Urinary bladder (tissue), 4 donors: ENCODE data around the gene FCHSD1. TPM values are rescaled to one million over a fixed set of nuclear protein-coding genes. Genes with fewer than 3 reads are reported as not detected.

Experiments used
- DNase-seq: peaks from one replicate; pipeline ENCODE4 v3.0.0-alpha.2; 2015; ENCODE audit errors: extremely low spot score
- H3K27ac ChIP-seq: one replicate; pipeline ENCODE4 v1.5.1; 2013; ENCODE audit warnings: low read depth, mild to moderate bottlenecking, moderate library complexity
- H3K36me3 ChIP-seq: one replicate; pipeline ENCODE4 v1.6.1; 2013; ENCODE audit warnings: mild to moderate bottlenecking, moderate library complexity; ENCODE audit not compliant: insufficient read depth
- H3K4me1 ChIP-seq: one replicate; pipeline ENCODE4 v1.6.1; 2013; ENCODE audit warnings: mild to moderate bottlenecking, moderate library complexity; ENCODE audit not compliant: insufficient read depth
- H3K4me3 ChIP-seq: one replicate; pipeline ENCODE4 v1.5.1; 2013; ENCODE audit warnings: low read depth, low read length
- WGBS: extraction: QIAGEN DNeasy Blood & Tissue Kit; methylation state at CpG from one replicate; pipeline ENCODE4 v1.1.7; 2013; 5-methylcytosine and 5-hydroxymethylcytosine counted together
- polyA plus RNA-seq: library from polyadenylated mRNA; stranded (reverse); fragments of 200-250 nt; gene quantifications from one replicate; pipeline ENCODE4 v1.2.3, GENCODE V29; 2013
- total RNA-seq: library from RNA; depleted of rRNA; stranded (reverse); fragments of >200 nt; gene quantifications from one replicate; pipeline ENCODE4 v1.2.3, GENCODE V29; 2014
- donor health status: healthy with polysubstance abuse.
- donor health status: healthy.

FCHSD1 gene
- total and polyA plus RNA-seq, 2 donors: 14.4 to 15.6 TPM

DNA sequence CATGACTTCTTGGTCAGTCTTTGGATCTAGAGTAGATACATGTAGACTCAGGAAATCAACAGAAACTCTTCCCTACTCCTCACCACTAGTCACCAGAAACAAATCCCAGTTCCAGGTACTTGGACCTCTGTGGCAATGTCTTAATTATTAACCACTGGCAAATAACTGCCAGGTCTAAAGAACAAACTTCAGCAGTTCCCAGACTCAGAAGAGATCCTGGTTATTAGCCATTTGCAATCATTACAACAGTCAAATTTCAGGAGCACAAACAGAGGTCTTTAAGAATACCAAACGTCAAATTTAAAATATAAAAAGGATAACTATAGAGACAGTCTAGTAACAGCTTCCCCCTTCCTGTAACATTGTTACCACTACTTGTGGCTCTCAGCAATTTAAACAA lies 42.7 kb downstream of the FCHSD1 start:
- WGBS: 78% methylated on average over 1 of the region's 1 CpG
- DNase-seq: no peak
- H3K27ac ChIP-seq: no peak overlapping the region
- H3K4me1 ChIP-seq: no peaks in the 10 kb centered on the region
- H3K4me3 ChIP-seq: no peak overlapping the region
- no peaks in the 10 kb centered on the region for H3K36me3 ChIP-seq

- Histone ChIP-seq H3K4me3 (no peak overlapping the region), H3K36me3 (no peaks in the 10 kb centered on the region), H3K4me1 (no peaks in the 10 kb centered on the region), H3K27ac (no peak overlapping the region)
- no peak for DNase-seq
- WGBS: 74% methylated on average over 2 of the region's 2 CpGs
Measured at GRCh38 chr5:141608046-141608445, 43.2 kb downstream of the FCHSD1 start.

DNA sequence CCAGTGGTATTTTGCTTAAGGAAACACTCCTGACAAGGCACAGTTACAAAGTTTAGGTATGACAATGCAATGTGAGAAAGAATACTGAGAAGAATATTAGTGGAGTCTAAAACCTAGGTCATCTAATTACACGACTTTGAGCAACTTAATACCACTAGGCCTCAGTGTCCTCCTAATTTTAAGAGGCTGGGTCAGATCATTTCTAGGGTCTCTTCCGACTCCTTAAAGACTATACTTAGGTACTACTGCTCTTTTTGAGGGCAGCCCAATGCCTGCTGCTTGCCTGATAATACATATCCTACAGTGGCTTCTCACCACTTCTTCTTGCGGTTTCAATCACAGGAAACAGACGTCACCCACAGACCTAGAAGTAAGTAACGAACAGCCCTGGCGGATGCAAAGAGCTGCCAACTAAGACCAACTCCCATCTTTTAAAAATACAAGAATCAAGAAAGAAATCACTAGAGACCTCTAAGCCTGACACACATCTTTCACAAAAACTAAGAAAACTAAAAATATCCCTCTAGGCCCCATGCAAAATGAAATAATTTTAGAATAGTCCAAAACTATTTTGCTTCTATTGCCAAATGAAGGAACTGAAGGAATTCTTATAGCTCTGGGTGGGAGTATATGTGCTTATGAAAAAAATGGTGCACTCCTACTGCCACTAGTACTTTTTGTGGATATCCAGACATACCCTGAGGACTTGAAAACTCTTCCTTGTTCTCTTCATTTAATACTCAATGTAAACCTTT lies 45.5 kb downstream of the FCHSD1 start:
- no peak overlapping the region for H3K4me3 ChIP-seq
- 66% methylated on average over 6 of the region's 6 CpGs for WGBS
- DNase-seq: no peak

GRCh38 chr5:141603923-141604717 lies 47.1 kb downstream of the FCHSD1 start:
- DNase-seq: peak; percentile 23
- H3K4me1 ChIP-seq: no peaks in the 10 kb centered on the region
- WGBS: 57% methylated on average over 6 of the region's 6 CpGs
- no peak overlapping the region for H3K4me3 ChIP-seq
- H3K36me3 ChIP-seq: no peaks in the 10 kb centered on the region
- no peak overlapping the region for H3K27ac ChIP-seq

More for the DNA sequence above, 45.5 kb downstream of the FCHSD1 start:
- Histone ChIP-seq H3K4me1 (no peaks in the 10 kb centered on the region), H3K27ac (peak overlapping the region; percentile 16), H3K36me3 (no peaks in the 10 kb centered on the region)

DNA sequence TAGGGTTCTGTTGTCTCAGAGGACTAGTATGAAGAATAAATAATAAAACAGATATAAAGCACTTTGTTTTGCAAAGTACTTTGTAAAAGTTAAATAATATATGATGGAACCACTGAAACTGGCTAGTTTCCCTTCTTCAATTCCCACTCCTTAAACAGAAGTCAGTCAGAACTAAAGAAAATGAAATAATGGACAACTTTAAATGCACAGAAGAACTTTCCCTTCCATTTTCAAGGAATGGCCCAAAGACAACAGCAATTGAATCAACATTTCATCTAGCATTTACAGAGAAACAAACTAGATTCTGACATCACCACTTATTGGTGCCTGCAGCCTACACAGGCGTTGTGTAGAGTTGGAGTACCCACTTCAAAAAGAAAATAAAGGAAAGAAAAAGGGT lies 48.6 kb downstream of the FCHSD1 start:
- H3K4me1 ChIP-seq: no peaks in the 10 kb centered on the region

GRCh38 chr5:141598391-141599345 lies 52.5 kb downstream of the FCHSD1 start:
- no peaks in the 10 kb centered on the region for H3K36me3 ChIP-seq
- DNase-seq: no peak
- no peak overlapping the region for H3K4me3 ChIP-seq
- H3K27ac ChIP-seq: no peak overlapping the region
- WGBS: 76% methylated on average over 3 of the region's 3 CpGs
- no peaks in the 10 kb centered on the region for H3K4me1 ChIP-seq

More for the DNA sequence above, 48.6 kb downstream of the FCHSD1 start:
- Histone ChIP-seq H3K27ac (no peak overlapping the region), H3K4me3 (no peak overlapping the region), H3K36me3 (no peaks in the 10 kb centered on the region)
- 90% methylated on average over 1 of the region's 1 CpG for WGBS
- no peak for DNase-seq

DNA sequence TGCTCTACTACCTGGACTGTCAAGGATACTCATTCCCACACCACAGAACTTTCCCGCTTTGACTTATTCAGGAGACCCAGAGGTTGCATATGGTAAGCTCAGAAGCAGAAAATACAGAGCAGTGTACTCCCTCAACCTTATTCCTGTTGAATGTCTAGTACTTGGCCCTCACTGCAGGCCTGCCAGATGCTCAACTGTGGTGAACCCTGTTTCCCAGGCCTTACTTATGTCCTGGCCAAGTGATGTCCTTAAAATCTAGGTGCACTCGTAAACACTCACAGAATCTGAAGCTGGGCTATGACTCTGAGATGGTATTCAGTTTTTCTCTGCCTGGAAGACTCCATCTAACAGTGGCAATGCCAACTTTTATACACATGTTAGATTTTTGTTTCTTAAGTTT lies 53.4 kb downstream of the FCHSD1 start:
- H3K4me3 ChIP-seq: no peak overlapping the region
- H3K4me1 ChIP-seq: no peaks in the 10 kb centered on the region
- WGBS: 93% methylated on average over 2 of the region's 2 CpGs
- no peak overlapping the region for H3K27ac ChIP-seq
- DNase-seq: no peak
- no peaks in the 10 kb centered on the region for H3K36me3 ChIP-seq

DNA sequence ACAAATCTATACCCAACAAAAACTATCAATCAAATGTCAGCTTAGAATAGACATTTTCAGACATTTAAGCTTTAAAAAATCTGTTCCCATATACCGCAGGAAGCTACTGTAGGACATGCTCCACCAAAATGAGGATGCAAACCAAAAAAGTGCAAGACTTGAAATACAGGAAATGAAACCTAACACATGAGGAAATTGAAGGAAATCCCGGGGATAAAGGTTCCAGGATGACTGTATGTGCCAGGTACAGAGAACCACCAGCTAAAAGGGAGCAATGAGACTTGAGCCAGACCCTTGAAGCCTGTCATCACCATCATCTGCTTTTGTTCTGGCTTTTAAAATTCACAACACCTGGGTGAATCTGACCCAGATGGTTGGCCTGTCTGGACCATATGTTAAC lies 53.8 kb downstream of the FCHSD1 start:
- WGBS: 85% methylated on average over 2 of the region's 2 CpGs
- Histone ChIP-seq H3K36me3 (no peaks in the 10 kb centered on the region), H3K27ac (no peak overlapping the region), H3K4me1 (no peaks in the 10 kb centered on the region), H3K4me3 (no peak overlapping the region)
- DNase-seq: no peak

DNA sequence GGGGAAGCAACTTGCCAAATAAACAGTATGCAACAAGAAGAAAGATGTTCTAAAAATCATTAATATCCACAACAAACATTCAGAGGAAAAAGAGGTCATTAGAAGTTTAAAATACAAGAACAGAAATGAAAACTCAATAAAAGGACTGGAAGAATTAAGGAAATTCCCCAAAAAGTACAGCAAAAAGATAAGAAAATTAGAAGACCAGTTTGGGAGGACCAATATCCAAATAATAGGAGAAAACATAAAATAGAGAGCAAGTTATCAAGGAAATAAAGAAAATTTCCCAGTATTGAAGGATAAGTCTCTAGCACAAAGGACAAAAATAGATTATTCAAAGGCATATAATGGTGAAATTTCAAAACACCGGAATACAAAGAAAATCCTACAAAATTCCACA lies 54.4 kb downstream of the FCHSD1 start:
- H3K4me1 ChIP-seq: no peaks in the 10 kb centered on the region
- no peaks in the 10 kb centered on the region for H3K36me3 ChIP-seq
- no peak overlapping the region for H3K27ac ChIP-seq
- no peak for DNase-seq
- WGBS: 96% methylated on average over 1 of the region's 1 CpG
- no peak overlapping the region for H3K4me3 ChIP-seq

GRCh38 chr5:141590127-141590526 lies 61.1 kb downstream of the FCHSD1 start:
- 79% methylated on average over 2 of the region's 2 CpGs for WGBS
- H3K4me1 ChIP-seq: no peaks in the 10 kb centered on the region
- H3K36me3 ChIP-seq: no peaks in the 10 kb centered on the region
- DNase-seq: no peak
- H3K27ac ChIP-seq: no peak overlapping the region
- H3K4me3 ChIP-seq: no peak overlapping the region

Other genes with a start within 250 kb of the FCHSD1 start
- 12.5 TPM for gene PCDHGA9, start 248.6 kb downstream of the FCHSD1 start, total RNA-seq
- gene PCDHGA9, start 248.6 kb downstream of the FCHSD1 start, polyA plus RNA-seq: 3.1 TPM
- 12.0 TPM for gene PCDHGB6, start 243.4 kb downstream of the FCHSD1 start, total RNA-seq
- 5.0 TPM for gene PCDHGB6, start 243.4 kb downstream of the FCHSD1 start, polyA plus RNA-seq
- 12.3 TPM for gene PCDHGA10, start 238.4 kb downstream of the FCHSD1 start, total RNA-seq
- 1.6 TPM for gene PCDHGA10, start 238.4 kb downstream of the FCHSD1 start, polyA plus RNA-seq
- 10.4 TPM for gene PCDHGB7, start 233.7 kb downstream of the FCHSD1 start, total RNA-seq
- gene PCDHGB7, start 233.7 kb downstream of the FCHSD1 start, polyA plus RNA-seq: 11.7 TPM
- gene PCDHGA11, start 230.4 kb downstream of the FCHSD1 start, total RNA-seq: 12.5 TPM
- gene PCDHGA11, start 230.4 kb downstream of the FCHSD1 start, polyA plus RNA-seq: 1.9 TPM
- gene PCDHGA12, start 220.9 kb downstream of the FCHSD1 start, total RNA-seq: 7.8 TPM
- 2.9 TPM for gene PCDHGA12, start 220.9 kb downstream of the FCHSD1 start, polyA plus RNA-seq
- gene PCDHGC3, start 175.5 kb downstream of the FCHSD1 start, total RNA-seq: 62.8 TPM
- 101 TPM for gene PCDHGC3, start 175.5 kb downstream of the FCHSD1 start, polyA plus RNA-seq
- gene PCDHGC4, start 166.4 kb downstream of the FCHSD1 start, total RNA-seq: 6.8 TPM
- gene PCDHGC4, start 166.4 kb downstream of the FCHSD1 start, polyA plus RNA-seq: 0.23 TPM
- 3.7 TPM for gene PCDHGC5, start 162.3 kb downstream of the FCHSD1 start, total RNA-seq
- gene PCDHGC5, start 162.3 kb downstream of the FCHSD1 start, polyA plus RNA-seq: 0.29 TPM
- gene DIAPH1, start 32.4 kb downstream of the FCHSD1 start, total RNA-seq: 18.1 TPM
- gene DIAPH1, start 32.4 kb downstream of the FCHSD1 start, polyA plus RNA-seq: 30.3 TPM
- gene HDAC3, start 14.6 kb downstream of the FCHSD1 start, total RNA-seq: 36.3 TPM
- 45.3 TPM for gene HDAC3, start 14.6 kb downstream of the FCHSD1 start, polyA plus RNA-seq
- 0.53 TPM for gene RELL2, start 14.4 kb downstream of the FCHSD1 start, total RNA-seq
- 3.0 TPM for gene RELL2, start 14.4 kb downstream of the FCHSD1 start, polyA plus RNA-seq
- gene ARAP3, start 30.8 kb upstream of the FCHSD1 start, total RNA-seq: 9.8 TPM
- 11.7 TPM for gene ARAP3, start 30.8 kb upstream of the FCHSD1 start, polyA plus RNA-seq
- 21.1 TPM for gene PCDH1, start 227.0 kb upstream of the FCHSD1 start, total RNA-seq
- gene PCDH1, start 227.0 kb upstream of the FCHSD1 start, polyA plus RNA-seq: 22.5 TPM